Heart left ventricle (tissue), 13 donors: ENCODE measurements around the gene ARHGAP44.

Source experiments
- CTCF ChIP-seq, 12 donors: fragments of 200-600 bp; sonication (generic) in 4 of 12; IDR thresholded peaks; one replicate each; pipeline versions ENCODE4 v1.5.0 to v1.8.0; 2018 to 2022; ENCODE audit warnings: antibody characterized with exemption in 12 of 12, mild to moderate bottlenecking in 5 of 12
- POLR2A ChIP-seq, 2 donors: fragments of 450-650 bp; IDR thresholded peaks; one replicate each; pipeline ENCODE4 v1.6.1; 2017; ENCODE audit warnings: antibody characterized with exemption in 2 of 2, mild to moderate bottlenecking in 2 of 2, moderate library complexity in 2 of 2
- donor health status: ischemic (EF 13 %, LVEDD 7.1; RV severe dilation, severe dysfunction).
- donor health status: DM: no; HTN: yes; CAD: no.
- donor health status: DM: no; HTN: no; CAD: no.
- donor health status: ischemic (EF 25% LVEDD 6.9; RV normal size, moderate dysfunction).
- donor health status: ischemic (EF 25% LVEDD 5.7; RV mildly dilated, moderate dysfunction).
- donor health status: ischemic (EF 35%, LVEDD 5.7; RV mildly dilated, moderate dysfunction).
- donor health status: nonischemic (EF 11% LVEDD 7.7; RV severe dilation, severe dysfunction).
- donor health status: DM: yes; HTN: yes; CAD: no.
- donor health status: PGD.
- donor health status: ischemic (EF 29% LVEDD 5.4; RV normal size, mild dysfunction).
- donor health status: nonischemic (EF 23%, LVEDD 6.1; RV moderate dilation, normal function).

DNA sequence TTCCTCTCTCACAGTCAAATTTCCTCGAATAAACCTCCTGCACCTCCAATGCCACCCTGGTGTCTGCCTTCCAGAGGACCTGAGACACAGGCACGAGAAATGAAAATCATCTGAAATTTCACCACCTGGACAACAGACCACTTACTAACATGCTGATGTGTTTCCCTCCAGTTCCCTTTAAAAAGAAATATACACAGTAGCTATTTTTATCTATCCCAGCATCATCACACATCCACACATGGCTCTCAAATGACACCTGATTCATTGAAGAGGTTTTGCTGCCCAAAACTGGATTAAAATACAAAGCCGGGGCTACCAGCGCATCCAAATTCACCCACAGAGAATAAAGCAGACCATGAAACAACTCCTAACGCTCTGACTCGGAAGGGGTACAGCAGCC, 214.6 kb downstream of the ARHGAP44 start:
- TF ChIP-seq CTCF (IDR thresholded peaks at IDR 0.05) = no peak
- TF ChIP-seq POLR2A (IDR thresholded peaks at IDR 0.05) = no peak
